Activated CD8-positive, alpha-beta T cell treated with anti-CD3 and anti-CD28 coated beads, Interleukin-2, amount 10 ng/mL, durations not matched to agents 7 days and 5 days (primary cell): ENCODE data around the gene NAPSA. TPM values are rescaled to one million over a fixed set of nuclear protein-coding genes. Genes with fewer than 3 reads are reported as not detected.
A peak's percentile ranks its signal among the peaks of the same experiment; 100 is the strongest.
"Not testable (repeated sequence)": the region's sequence is repeated elsewhere in the genome, so short reads cannot be mapped to it uniquely, and the experiment has no call there.

ENCODE experiments used
- ATAC-seq: fragments of 150-1000 bp; cut with Tn5 transposase; one replicate; pipeline ENCODE4 v1.10.0; 2021; ENCODE audit warnings: moderate library complexity
- CTCF ChIA-PET: fragments of 350-600 bp; sonication (Branson Sonifier 250); formaldehyde crosslinking; loops from one replicate; lab custom pipeline; 2021; ENCODE audit warnings: antibody characterized with exemption; lab: Charles Lee
- POLR2A ChIA-PET: fragments of 350-600 bp; sonication (Branson Sonifier 250); formaldehyde crosslinking; loops from one replicate; lab custom pipeline; 2021; ENCODE audit warnings: antibody characterized with exemption; lab: Charles Lee
- DNase-seq: peaks from one replicate; pipeline ENCODE4 v3.0.0-alpha.2; 2020
- H3K27ac Mint-ChIP-seq: one replicate; pipeline ENCODE4 v1.8.0; 2021; ENCODE audit warnings: mild to moderate bottlenecking, mixed read lengths
- H3K27me3 Mint-ChIP-seq: one replicate; pipeline ENCODE4 v1.8.0; 2021; ENCODE audit warnings: low read depth, mixed read lengths
- H3K36me3 Mint-ChIP-seq: one replicate; pipeline ENCODE4 v1.8.0; 2021; ENCODE audit warnings: low read depth, mixed read lengths
- H3K4me1 Mint-ChIP-seq: one replicate; pipeline ENCODE4 v1.8.0; 2021; ENCODE audit warnings: low read depth, mixed read lengths
- H3K4me3 Mint-ChIP-seq: one replicate; pipeline ENCODE4 v1.8.0; 2021; ENCODE audit warnings: mild to moderate bottlenecking, mixed read lengths
- H3K9me3 Mint-ChIP-seq: one replicate; pipeline ENCODE4 v1.8.0; 2022; ENCODE audit warnings: mixed read lengths; ENCODE audit not compliant: insufficient read depth
- total RNA-seq, 2 experiments: library from RNA; stranded (reverse); gene quantifications; one replicate each; pipeline ENCODE4 v1.2.3, GENCODE V29; 2021

NAPSA gene
- total RNA-seq, 2 experiments from 2014 or later, result 0.73 to 1.2 TPM

DNA sequence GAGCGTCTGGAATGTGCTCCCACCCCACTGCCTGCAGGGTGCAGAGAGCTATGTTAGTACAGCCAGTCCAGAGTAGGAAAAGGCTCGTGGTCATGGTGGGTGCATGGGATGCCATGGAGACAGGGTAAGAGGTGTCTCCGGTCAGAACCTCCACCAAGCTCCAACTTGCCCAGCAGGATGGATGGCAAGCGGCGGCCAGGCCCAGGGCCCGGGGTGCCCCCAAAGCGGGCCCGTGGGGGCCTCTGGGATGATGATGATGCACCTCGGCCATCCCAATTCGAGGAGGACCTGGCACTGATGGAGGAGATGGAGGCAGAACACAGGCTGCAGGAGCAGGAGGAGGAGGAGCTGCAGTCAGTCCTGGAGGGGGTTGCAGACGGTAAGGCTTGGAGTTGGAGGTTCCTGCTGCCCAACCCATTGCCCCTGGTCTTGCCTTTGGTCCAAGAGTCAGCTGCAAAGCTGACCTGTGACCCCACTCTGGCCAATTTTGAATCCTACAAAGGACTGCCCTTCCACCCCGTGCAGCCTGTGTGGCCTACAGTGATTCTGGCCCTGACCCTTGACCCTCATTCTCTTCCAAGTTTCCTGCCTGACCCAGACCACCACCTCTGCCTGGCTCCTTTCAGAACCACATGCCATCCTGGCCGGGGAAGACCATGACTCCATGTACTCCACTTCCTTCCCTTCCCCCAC is 33.4 kb upstream of the NAPSA start:
- POLR2A ChIA-PET, result no interaction called here
- H3K27me3 Mint-ChIP-seq, result no peaks in the 10 kb centered on the region
- H3K36me3 Mint-ChIP-seq, result peaks cover 30% of the 10 kb centered on the region
- H3K4me1 Mint-ChIP-seq, result no peaks in the 10 kb centered on the region
- DNase-seq (no peak), ATAC-seq (no peak)
- H3K27ac Mint-ChIP-seq, result no peak overlapping the region
- H3K4me3 Mint-ChIP-seq, result no peak overlapping the region
- CTCF ChIA-PET, result interaction anchor here (1.8 kb wide), 1 partner anchor 41 kb away, joined by 3 read pairs; no protein-coding TSS in a partner anchor
- no peaks in the 10 kb centered on the region for H3K9me3 Mint-ChIP-seq

DNA sequence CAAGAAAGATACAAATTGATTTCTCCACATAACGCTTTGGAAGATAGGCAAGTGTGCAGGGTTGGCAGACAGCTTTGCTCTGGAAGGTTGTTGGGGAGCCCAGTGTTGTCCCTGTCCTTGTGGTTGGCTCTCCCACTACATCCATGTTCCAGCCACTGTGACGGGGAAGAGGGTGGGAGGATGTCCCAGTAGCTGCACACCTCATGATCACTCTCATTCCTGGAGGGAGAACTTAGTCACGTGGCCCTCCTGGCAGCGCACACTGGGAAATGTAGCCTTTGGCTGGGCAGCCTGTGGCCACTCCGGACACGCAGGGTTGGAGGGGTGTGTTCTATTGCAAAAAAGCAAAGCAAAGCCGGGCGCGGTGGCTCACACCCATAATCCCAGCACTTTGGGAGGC is 28.6 kb upstream of the NAPSA start:
- H3K36me3 Mint-ChIP-seq, result peaks cover 44% of the 10 kb centered on the region
- no peaks in the 10 kb centered on the region for H3K4me1 Mint-ChIP-seq
- no peak for DNase-seq
- H3K9me3 Mint-ChIP-seq, result no peaks in the 10 kb centered on the region
- ChIA-PET CTCF (no interaction called here), POLR2A (interaction anchor here (0.9 to 1.0 kb wide), 3 partner anchors 8 to 56 kb away, joined by 3 to 4 read pairs (median 3); no protein-coding TSS in a partner anchor)
- no peak overlapping the region for H3K27ac Mint-ChIP-seq
- H3K4me3 Mint-ChIP-seq, result no peak overlapping the region
- no peaks in the 10 kb centered on the region for H3K27me3 Mint-ChIP-seq
- ATAC-seq, result no peak

DNA sequence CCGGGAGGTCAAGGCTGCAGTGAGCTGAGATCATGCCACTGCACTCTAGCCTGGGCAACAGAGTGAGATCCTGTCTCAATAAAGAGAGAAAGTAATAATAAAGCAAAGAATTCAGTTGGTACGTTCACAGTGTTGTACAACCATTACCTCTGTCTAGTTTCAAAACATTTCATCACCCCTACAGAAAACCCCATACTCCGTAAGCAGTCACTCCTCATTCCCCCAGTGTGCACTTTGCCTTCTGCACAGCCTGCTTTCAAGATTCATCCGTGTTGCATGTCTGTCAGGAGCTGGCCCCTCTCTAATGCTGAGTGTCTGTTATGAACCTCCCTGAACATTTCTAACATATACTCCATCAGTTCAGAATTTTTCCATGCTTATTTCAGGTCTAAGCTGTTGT is 28.1 kb upstream of the NAPSA start:
- Mint-ChIP-seq H3K9me3 (no peaks in the 10 kb centered on the region), H3K27ac (no peak overlapping the region), H3K27me3 (no peaks in the 10 kb centered on the region), H3K4me3 (no peak overlapping the region), H3K4me1 (no peaks in the 10 kb centered on the region), H3K36me3 (peaks cover 44% of the 10 kb centered on the region)
- CTCF ChIA-PET, result no interaction called here
- POLR2A ChIA-PET, result interaction anchor here (0.9 kb wide), 2 partner anchors 9 to 57 kb away, joined by 3 to 4 read pairs; no protein-coding TSS in a partner anchor
- ATAC-seq (no peak), DNase-seq (no peak)

DNA sequence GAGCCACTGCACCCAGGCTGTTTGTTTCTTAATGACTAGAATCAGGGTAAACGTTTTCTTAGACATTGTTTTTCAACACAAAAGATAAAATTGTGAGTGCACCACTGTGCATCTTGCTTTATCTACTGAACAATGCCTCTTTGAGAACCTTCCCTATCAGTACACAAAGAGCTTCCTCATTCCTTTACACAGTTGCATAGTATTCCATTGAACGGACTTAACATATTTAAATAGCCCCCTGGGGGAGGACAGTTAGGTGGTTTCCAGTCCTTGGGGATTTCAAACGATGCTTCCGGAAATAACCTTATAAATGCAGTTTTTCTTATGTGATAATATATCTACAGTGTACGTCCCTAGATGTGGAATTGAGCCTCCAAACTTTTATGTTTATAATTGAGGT is 27.3 kb upstream of the NAPSA start:
- ChIA-PET CTCF (no interaction called here), POLR2A (no interaction called here)
- Mint-ChIP-seq H3K36me3 (peaks cover 49% of the 10 kb centered on the region), H3K9me3 (no peaks in the 10 kb centered on the region), H3K4me3 (no peak overlapping the region), H3K4me1 (peaks cover 5% of the 10 kb centered on the region), H3K27me3 (no peaks in the 10 kb centered on the region), H3K27ac (no peak overlapping the region)
- ATAC-seq, result no peak
- DNase-seq, result no peak

GRCh38 chr19:50390952-50391351 is 25.5 kb upstream of the NAPSA start:
- ATAC-seq, DNase-seq, H3K9me3 Mint-ChIP-seq, CTCF ChIA-PET, H3K27ac Mint-ChIP-seq, H3K4me1 Mint-ChIP-seq, POLR2A ChIA-PET, H3K4me3 Mint-ChIP-seq, H3K27me3 Mint-ChIP-seq: not testable (repeated sequence)
- H3K36me3 Mint-ChIP-seq, result peaks cover 56% of the 10 kb centered on the region

DNA sequence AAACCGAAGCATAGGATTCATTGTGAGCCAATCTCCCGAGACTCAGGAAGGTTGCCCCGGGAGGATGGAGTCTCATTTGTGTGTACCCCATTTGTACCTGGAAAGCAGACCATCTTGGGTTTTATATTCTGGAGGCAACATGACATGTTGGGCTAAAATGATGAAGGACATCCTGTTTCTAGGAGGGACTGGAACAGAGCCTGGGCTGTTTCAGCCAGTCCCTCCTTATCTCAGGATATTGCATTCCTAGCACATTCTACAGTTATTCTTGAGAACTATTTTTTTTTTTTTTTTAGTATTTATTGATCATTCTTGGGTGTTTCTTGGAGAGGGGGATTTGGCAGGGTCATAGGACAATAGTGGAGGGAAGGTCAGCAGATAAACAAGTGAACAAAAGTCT is 24.9 kb upstream of the NAPSA start:
- Mint-ChIP-seq H3K36me3 (peaks cover 55% of the 10 kb centered on the region), H3K4me1 (peaks cover 12% of the 10 kb centered on the region)
- H3K27ac Mint-ChIP-seq, CTCF ChIA-PET, H3K9me3 Mint-ChIP-seq, H3K4me3 Mint-ChIP-seq, H3K27me3 Mint-ChIP-seq, DNase-seq, ATAC-seq, POLR2A ChIA-PET: not testable (repeated sequence)

DNA sequence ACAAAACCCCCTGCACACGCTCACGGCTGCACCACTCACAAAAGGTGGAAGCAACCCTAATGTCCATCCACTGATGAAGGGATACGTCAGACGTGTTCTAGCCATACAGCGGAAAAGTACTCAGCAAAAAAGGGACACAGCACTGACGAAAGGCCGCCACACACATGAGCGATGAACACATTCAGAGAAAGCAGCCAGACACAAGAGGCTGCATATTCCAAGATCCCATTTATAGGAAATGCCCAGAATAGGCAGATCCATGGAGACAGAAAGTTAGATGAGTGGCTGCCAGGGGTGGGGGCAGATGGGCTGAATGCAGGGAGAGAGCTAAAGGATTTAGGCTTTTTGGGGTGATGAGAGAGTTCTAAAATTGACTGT is 22.4 kb upstream of the NAPSA start:
- Mint-ChIP-seq H3K9me3 (no peaks in the 10 kb centered on the region), H3K27ac (no peak overlapping the region), H3K27me3 (no peaks in the 10 kb centered on the region), H3K4me3 (no peak overlapping the region), H3K4me1 (peaks cover 32% of the 10 kb centered on the region), H3K36me3 (peaks cover 54% of the 10 kb centered on the region)
- ChIA-PET CTCF (interaction anchor here (1.1 kb wide), 1 partner anchor 19 kb away, joined by 3 read pairs; no protein-coding TSS in a partner anchor), POLR2A (interaction anchor here (0.6 kb wide), 1 partner anchor 354 kb away, joined by 3 read pairs; no protein-coding TSS in a partner anchor)
- ATAC-seq, result no peak
- no peak for DNase-seq

DNA sequence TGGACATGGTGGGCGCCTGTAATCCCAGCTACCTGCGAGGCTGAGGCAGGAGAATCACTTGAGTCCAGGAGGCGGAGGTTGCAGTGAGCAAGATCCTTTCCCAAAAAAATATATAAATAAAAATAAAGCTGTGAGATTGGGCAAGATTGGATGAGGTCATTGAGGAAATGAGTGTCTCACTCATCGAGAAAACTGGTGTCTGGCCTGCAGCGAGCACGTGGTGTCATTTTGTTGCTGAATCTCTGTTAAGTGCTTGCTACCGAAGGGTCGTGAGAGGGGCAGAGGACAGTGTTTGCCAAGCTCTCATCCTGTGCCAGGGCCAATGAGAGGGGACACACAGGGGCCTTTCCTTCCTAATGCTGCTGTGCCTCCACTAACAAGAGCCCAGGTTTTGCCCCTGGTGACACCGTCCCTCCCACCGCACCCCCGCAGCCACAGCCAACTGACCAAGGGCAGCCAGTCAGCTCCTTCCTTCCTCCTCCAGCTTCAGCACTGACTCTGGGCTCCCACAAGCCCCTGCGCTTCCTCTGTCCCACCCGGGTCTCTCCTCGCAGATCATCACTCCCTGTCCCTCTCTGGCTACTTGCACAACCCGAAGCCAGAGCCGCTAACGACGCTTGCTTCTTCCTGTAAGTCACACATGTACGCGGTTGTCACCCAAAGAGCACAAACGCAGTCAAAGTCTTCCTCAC is 21.9 kb upstream of the NAPSA start:
- DNase-seq (no peak), ATAC-seq (no peak)
- no peak overlapping the region for H3K27ac Mint-ChIP-seq
- peaks cover 51% of the 10 kb centered on the region for H3K36me3 Mint-ChIP-seq
- peaks cover 32% of the 10 kb centered on the region for H3K4me1 Mint-ChIP-seq
- ChIA-PET CTCF (interaction anchor here (1.1 kb wide), 1 partner anchor 18 kb away, joined by 3 read pairs; no protein-coding TSS in a partner anchor), POLR2A (interaction anchor here (0.6 kb wide), 1 partner anchor 354 kb away, joined by 3 read pairs; no protein-coding TSS in a partner anchor)
- H3K9me3 Mint-ChIP-seq, result no peaks in the 10 kb centered on the region
- H3K4me3 Mint-ChIP-seq, result no peak overlapping the region
- no peaks in the 10 kb centered on the region for H3K27me3 Mint-ChIP-seq

DNA sequence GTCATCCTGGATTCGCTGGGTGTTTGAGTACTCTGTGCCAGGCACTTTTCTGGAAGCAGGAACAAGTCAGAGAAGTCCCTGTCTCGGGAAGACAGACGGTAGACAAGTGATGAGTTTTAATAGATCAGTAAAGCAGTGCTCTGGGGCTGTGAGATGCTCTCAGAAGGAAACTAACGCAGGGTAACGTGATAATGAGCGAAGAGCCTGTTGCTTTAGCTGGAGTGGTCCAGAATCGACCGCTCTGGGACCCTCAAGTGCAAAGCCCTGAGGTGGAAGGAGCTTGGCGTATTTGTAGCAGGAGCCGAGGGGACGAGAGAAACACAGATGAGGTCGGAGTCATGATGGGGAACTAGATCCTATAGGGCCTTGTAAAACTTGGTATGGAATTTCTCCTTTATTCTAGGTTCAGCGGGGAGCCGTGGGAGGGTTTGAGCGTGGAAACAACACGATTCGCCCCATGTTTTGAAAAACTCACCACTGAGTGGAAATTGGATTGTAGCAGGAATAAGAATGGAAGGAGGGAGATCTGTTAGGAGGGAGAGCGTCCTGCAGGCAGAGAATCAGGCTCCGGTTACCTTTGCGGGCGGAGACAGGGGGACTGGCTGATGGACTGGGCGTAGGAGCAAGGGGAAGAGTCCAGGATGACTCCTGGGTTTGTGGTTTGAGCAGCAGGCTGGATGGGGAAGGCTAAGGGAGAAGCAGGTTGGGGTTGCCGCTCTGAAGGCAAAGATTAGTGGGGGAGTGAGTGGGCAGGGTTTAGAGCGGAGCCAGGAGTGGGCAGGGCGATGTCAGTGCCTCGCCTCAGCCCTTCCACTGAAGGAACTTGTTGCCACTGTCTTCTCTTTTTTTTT is 19.5 kb upstream of the NAPSA start:
- ATAC-seq, result no peak
- Mint-ChIP-seq H3K4me3 (peak overlapping the region; percentile 94), H3K27ac (peak overlapping the region; percentile 98), H3K27me3 (no peaks in the 10 kb centered on the region), H3K36me3 (peaks cover 41% of the 10 kb centered on the region), H3K4me1 (peaks cover 32% of the 10 kb centered on the region), H3K9me3 (no peaks in the 10 kb centered on the region)
- CTCF ChIA-PET, result interaction anchor here (0.8 to 2.2 kb wide), 9 partner anchors 9 to 171 kb away, joined by 3 to 10 read pairs (median 3); partner anchors contain the start of genes KCNC3 and NR1H2
- DNase-seq, result no peak
- POLR2A ChIA-PET, result interaction anchor here (0.5 to 2.0 kb wide), 9 partner anchors 9 to 126 kb away, joined by 3 to 8 read pairs (median 4); partner anchors contain the start of genes JOSD2 and NR1H2

DNA sequence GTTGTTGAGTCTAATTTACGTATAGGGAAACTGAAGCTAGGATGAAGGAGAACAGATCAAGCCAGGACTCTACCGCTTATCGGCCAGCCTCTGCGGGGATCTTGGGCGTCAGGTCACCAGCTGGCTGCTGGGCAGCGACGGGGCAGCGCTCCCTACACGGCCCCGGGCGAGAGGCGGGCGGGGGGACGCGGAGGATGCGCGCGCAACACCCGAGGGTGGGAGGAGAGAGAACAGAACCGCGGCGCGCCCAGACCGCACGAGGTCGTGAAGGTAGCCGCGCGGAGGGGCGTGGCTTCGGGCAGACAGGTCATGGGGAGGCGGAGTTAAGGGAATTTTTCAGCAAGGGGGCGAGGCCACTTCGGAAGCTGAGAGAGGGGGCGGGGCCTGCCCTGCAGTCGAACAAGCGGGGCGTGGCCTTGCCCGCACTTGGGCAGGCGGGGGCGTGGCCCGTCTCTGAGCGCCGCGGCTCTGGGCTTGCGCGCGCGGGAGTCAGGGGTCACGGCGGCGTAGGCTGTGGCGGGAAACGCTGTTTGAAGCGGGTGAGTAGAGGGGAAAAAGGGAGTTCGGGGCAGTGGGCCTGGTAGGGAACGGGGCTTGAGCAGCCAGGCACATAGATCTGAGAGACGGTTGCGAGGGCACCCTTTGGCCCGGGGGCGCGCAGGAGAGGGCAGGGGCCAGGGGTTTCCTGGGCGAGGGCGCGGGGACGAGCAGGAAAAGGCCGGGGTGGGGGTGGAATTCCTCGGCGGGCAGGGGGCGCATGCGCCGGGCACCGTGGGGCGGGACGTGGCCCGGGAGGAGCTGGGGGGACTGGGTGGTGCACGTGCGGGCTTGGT is 18.6 kb upstream of the NAPSA start, which contains the start of gene POLD1:
POLD1 (plus strand) TSS at position 496 of the 833 bp plus-strand sequence. CDS start 14,505 bp downstream, outside the sequence.
- peak within 1 kb of the TSS; percentile 98 for H3K27ac Mint-ChIP-seq
- ChIA-PET CTCF (interaction anchor here (0.9 to 2.2 kb wide), 6 partner anchors 14 to 172 kb away, joined by 3 to 10 read pairs (median 4); partner anchors contain the start of gene KCNC3), POLR2A (interaction anchor here (0.5 to 2.0 kb wide), 9 partner anchors 9 to 127 kb away, joined by 3 to 8 read pairs (median 4); partner anchors contain the start of genes JOSD2 and NR1H2)
- H3K27me3 Mint-ChIP-seq, result no peaks in the 10 kb centered on the region
- peaks cover 32% of the 10 kb centered on the region for H3K4me1 Mint-ChIP-seq
- DNase-seq (peak; percentile 99), ATAC-seq (peak; percentile 89)
- H3K9me3 Mint-ChIP-seq, result no peaks in the 10 kb centered on the region
- peak within 1 kb of the TSS; percentile 94 for H3K4me3 Mint-ChIP-seq
- peaks cover 48% of the 10 kb centered on the region for H3K36me3 Mint-ChIP-seq
